Measurements from ENCODE around the gene CAPN3.

The CAPN3 gene

DNA sequence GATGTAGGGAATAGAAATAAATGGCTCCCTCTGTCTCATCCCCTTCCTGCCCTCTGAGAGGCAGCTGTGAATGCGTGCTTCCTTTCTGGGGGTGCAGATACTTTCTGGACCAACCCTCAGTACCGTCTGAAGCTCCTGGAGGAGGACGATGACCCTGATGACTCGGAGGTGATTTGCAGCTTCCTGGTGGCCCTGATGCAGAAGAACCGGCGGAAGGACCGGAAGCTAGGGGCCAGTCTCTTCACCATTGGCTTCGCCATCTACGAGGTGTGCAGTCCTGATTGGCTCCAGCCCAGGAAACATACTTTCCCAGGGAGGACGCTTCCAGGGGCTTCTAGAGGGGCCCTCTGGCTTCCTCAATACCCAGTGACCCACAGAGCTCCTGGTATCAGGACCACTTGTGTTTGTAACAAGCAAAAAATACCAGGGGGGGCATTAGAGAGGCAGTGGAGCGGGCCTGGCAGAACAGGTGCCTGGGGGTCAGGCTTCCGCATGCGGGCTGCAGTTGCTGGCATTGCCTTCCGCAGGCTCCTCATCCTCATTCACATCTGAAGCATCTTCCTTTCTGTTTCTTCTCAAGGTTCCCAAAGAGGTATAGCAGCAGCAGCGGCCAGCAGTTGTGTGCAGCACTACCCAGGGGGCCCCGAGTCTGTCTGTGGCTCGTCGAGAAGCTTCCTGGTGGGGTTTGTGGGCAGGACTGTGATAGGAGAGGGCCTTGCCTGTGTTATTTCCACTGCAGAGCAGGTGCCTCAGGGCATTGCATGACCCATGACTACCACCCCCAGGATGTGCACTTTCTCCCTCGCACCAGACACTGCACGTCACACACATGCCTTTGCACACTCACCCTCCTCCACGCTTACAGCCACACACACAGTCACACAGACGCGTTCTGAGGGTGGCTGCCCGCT lies 42.5 kb downstream of the CAPN3 start:
- DNase-seq = no peak

GRCh38 chr15:42402455-42403205 lies 43.3 kb downstream of the CAPN3 start:
- no peak for DNase-seq

DNA sequence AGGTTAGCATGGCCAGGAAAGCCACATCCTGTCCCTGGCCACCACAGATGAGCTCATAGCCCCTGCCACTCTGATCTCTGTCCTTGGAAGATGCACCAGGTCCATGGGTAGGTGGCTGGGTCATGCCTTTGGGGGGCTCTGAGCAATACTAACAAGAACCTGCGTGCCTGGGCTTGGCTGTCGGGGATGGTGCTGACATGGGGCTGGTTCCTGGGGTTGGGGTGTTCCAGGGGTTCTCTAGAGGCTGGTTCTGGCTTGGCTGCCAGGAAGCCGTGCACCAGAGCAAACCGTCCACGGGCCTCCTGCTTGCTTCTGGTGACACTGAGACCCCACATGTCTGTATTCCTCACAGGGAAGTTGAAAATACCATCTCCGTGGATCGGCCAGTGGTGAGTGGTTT lies 44.1 kb downstream of the CAPN3 start:
- no peak for DNase-seq

- DNase-seq = no peak
Observed at GRCh38 chr15:42404461-42405235, 45.3 kb downstream of the CAPN3 start.

GRCh38 chr15:42405863-42406482 lies 46.7 kb downstream of the CAPN3 start:
- DNase-seq = no peak

DNA sequence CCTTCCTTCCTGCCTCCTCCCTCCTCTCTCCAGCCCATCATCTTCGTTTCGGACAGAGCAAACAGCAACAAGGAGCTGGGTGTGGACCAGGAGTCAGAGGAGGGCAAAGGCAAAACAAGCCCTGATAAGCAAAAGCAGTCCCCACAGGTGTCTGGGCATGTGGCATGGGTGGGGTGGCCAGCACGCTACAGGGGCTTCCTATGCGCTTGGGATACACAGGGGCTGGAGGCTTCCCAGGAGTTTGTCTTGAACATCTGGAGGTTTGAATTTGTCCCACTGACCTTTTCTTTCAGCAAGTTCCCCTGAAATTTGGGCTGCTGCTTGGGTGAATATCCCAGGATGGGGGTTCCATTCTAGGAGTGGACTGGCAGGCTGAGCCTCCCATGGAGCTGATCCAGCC lies 48.9 kb downstream of the CAPN3 start:
- no peak for DNase-seq

DNA sequence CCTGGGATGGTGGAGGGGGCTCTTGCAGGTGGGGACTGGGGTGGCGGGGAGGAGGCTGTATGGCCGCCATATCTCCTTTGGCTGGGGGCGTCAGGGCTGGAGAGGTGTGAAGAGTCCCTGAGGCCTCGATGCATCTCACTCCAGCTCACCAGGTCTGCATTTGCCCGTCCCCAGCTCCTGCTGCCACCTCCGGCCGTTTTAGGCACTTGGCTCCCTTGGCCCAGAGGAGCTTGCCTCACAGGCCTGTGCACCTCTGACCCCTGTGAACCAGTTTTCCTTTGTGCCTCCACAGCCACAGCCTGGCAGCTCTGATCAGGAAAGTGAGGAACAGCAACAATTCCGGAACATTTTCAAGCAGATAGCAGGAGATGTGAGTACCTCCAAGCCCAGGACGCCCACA lies 49.7 kb downstream of the CAPN3 start:
- no peak for DNase-seq

DNA sequence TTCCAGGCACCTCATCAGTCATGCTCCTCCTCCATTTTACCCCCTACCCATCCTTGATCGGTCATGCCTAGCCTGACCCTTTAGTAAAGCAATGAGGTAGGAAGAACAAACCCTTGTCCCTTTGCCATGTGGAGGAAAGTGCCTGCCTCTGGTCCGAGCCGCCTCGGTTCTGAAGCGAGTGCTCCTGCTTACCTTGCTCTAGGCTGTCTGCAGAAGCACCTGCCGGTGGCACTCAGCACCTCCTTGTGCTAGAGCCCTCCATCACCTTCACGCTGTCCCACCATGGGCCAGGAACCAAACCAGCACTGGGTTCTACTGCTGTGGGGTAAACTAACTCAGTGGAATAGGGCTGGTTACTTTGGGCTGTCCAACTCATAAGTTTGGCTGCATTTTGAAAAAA lies 52.6 kb downstream of the CAPN3 start:
- DNase-seq = no peak

DNA sequence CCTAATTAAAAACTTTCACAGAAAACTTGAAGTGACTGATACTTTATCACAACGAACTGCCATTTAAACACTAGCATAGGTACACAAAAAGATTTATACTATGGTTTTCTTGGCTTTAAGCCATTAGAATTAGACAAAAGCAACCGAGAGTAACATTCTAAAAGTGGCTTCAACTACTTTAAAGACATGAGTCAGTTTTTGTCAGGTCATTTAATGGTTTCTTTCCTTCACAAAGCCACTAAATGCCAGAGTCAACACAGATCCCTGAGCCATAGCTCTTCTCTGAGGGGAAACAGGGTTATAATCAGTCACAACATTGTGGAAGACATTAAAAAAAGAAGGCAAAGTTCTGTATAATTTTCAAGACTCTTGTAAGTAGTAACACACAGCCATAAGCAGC lies 54.6 kb downstream of the CAPN3 start:
- no peak for DNase-seq

GRCh38 chr15:42419369-42419768 lies 60.1 kb downstream of the CAPN3 start:
- DNase-seq = no peak

DNA sequence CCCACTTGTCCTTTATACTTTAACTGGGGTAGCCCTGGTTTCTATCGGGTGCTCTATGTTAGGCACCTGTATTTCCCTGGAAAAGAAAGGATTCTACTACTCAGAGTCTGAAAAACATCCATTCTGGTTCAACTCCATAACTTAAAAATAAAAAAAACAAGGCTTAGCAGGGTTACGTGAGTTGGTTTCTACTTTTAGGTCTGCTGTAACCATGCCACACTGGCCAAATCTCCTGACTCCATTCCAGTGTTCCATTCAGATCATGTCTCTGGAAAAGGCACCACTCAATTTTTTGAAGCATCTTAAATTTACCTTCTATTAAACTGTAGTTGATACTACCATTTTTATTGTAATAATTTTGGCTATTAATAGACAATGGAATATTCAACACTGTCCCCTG lies 62.1 kb downstream of the CAPN3 start:
- DNase-seq = no peak

DNA sequence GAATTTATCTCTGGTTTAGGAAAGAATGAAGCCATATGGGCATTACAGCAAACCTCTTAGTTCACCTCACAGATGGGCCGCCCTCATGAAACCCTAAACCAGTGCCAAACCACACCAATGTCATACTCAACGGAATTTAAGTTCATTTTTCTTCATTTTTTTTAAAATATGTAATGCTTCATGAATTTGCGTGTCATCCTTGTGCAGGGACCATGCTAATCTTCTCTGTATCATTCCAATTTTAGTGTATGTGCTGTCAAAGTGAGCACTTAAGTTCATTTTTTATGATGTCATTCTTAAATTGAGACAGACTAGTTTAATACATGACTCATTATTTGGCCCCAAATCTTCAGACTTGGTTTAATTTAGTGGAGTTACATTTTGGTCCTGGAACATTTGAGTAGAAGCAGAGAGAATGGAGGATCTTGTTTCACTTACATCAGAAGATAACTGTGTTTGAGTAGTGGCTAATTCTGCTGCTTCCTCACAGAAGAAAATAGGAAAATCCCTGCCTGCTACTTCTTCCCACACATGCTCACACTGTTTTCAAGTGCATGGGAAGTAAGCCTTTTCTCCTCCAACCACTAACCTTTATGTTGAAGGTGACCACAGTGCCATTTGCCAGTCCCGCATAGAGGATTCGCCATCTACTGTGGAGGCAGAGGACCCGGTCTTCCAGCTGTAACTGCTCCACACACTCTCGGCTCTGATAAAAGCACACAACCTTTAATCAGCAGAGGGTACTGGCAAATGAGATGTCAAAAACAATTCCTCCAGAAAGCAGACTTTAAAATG lies 68.3 kb downstream of the CAPN3 start:
- DNase-seq = no peak

DNA sequence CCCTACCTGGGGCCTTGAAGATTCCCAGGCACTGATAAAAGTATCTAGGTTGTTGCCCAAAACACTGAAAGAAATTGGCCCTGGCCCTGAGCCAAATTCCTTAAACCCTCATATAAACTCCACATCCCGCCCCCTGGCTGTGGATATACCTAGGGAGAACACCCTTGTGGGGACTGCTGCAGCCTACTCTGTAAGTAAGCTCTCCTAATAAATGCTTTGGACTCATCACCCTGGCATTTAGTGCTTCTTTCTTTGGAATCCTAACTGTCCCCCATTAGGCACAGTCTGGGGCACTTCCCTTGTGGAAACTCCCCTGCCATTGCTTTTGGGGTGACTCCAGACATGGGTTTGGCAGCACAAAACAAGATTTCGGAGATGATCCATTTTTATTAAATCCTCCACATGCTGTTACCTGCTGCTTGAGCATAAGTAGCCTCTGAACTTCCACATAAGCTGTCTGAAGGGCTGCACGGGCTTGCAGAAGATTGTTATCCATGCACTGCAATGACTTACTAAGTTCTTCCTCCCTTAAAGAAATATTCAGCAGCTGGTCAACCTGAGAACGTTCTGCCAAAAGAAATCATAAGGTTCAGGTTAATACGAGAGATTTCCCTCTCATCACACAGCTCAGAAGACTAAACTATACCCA lies 85.2 kb downstream of the CAPN3 start:
- no peak for DNase-seq

- no peak for DNase-seq
Observed at GRCh38 chr15:42445551-42445950, 86.2 kb downstream of the CAPN3 start.

DNA sequence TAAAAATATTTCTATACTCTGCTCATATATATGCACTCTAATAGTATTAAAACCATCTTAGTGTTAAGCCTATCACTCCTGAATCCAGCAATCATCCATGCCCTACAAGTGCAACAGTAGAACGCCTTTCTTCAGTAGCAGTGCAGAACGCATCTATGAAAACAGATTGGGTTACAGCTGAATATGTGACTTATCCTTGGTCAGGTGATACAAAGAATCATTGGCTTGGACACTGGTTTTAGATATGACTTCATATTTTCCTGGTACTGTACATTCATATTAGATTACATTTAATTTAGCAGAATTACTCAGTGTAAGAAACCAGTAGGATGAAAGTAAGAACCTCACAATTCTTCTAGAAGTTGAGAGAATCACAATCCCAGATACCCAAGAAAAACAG lies 88.3 kb downstream of the CAPN3 start:
- no peak for DNase-seq

DNA sequence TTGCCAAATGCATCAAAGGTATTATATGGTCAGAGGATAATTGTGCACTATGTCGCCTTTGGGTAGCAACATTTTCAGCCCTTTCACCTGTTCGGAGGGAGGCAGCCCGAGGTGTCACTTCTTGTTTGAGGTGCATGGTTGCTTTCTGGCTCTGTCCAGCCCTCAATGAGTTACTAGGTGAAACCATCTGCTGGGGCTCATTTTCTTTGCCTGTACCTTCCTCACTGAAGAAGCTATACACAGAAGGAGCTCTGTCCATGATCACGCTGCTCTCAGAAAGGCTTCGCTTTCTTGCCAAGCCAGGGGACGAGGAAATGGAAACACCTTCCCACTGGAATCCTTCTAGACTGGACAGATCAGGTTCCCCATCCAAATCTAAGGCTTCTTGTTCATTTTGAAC lies 89.0 kb downstream of the CAPN3 start:
- no peak for DNase-seq

- DNase-seq = no peak
Observed at GRCh38 chr15:42449770-42450424, 90.6 kb downstream of the CAPN3 start.

DNA sequence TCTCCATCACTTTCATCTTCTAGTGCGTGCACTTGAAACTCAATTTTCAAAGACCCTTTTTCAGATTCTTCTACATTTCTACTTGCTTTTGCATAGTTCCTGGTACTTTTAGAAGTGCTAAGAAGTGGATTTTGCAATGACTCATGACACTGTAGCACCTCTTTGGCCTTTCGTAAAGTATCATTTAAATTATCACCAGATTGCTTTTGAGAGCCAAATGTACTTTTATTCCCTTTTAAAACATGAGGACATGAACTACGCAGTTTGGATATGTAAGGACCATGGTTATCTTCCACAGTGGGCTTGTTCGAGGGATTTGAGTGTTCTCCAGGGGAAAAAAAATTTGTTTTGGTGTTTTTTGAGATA lies 91.1 kb downstream of the CAPN3 start:
- DNase-seq = no peak

GRCh38 chr15:42453826-42454225 lies 94.5 kb downstream of the CAPN3 start:
- DNase-seq = no peak

DNA sequence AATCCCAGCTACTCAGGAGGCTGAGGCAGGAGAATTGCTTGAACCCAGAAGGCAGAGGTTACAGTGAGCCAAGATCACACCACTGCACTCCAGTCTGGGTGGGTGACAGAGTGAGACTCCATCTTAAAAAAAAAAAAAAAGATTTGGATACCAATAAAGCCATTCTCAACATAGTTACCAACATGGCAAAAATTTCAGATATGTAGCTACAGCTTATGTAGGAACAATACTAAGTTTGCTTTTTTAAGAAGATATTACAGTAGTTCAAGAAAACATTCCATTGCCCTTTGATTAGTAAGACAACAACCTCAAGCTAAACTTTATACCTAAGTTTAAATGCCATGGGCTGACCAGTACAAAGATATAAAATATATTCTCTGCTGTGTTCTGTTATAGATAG lies 97.2 kb downstream of the CAPN3 start:
- DNase-seq = no peak

- no peak for DNase-seq
Observed at GRCh38 chr15:42456971-42457370, 97.7 kb downstream of the CAPN3 start.
